ENCODE measurements around the gene WDR37. TPM values are rescaled to one million over a fixed set of nuclear protein-coding genes. Genes with fewer than 3 reads are reported as not detected.

Gene WDR37
- total and polyA plus RNA-seq, 12 donors, result 15.8 to 32.7 (median 23.3) TPM

DNA sequence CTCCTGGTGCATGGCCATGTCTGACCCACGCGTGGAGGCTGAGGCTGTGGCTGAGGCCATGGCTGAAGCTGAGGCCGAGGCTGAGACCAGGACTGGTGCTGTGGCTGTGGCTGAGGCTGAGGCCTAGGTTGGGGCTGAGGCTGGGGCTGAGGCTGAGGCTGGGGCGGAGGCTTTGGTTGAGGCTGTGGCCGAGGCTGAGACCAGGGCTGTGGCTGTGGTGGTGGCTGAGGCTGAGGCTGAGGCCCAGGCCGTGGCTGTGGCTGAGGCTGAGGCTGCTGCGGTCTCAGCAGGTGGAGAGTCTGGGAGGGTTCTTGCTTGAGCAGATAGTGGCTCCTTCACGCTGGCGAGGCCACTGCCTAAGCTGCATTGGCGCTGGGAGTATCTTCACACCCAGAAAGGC lies 76.4 kb downstream of the WDR37 start:
- Histone ChIP-seq H3K27me3 (no peaks in the 10 kb centered on the region), H3K36me3 (replicated peaks in 1 of 2) (peaks cover 0 to 30% of the 10 kb centered on the region in 2 donors), H3K9me3 (replicated peaks in 1 of 3) (no peaks in the 10 kb centered on the region), H3K4me3 (no peak overlapping the region), H3K4me1 (replicated peaks in 1 of 2) (no peaks in the 10 kb centered on the region), H3K27ac (no peak overlapping the region)
- DNase-seq, result no peak
- TF ChIP-seq, protein P1, sequence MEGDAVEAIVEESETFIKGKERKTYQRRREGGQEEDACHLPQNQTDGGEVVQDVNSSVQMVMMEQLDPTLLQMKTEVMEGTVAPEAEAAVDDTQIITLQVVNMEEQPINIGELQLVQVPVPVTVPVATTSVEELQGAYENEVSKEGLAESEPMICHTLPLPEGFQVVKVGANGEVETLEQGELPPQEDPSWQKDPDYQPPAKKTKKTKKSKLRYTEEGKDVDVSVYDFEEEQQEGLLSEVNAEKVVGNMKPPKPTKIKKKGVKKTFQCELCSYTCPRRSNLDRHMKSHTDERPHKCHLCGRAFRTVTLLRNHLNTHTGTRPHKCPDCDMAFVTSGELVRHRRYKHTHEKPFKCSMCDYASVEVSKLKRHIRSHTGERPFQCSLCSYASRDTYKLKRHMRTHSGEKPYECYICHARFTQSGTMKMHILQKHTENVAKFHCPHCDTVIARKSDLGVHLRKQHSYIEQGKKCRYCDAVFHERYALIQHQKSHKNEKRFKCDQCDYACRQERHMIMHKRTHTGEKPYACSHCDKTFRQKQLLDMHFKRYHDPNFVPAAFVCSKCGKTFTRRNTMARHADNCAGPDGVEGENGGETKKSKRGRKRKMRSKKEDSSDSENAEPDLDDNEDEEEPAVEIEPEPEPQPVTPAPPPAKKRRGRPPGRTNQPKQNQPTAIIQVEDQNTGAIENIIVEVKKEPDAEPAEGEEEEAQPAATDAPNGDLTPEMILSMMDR (IDR thresholded peaks at IDR 0.05), result no peak
- TF ChIP-seq POLR2A (IDR thresholded peaks at IDR 0.05), result no peak
- intact Hi-C loops (cut with DNase I), result no loop called here
- WGBS, 4 donors, result 82 to 89% (median 84%) methylated on average over 9 to 10 of the region's 10 CpGs

DNA sequence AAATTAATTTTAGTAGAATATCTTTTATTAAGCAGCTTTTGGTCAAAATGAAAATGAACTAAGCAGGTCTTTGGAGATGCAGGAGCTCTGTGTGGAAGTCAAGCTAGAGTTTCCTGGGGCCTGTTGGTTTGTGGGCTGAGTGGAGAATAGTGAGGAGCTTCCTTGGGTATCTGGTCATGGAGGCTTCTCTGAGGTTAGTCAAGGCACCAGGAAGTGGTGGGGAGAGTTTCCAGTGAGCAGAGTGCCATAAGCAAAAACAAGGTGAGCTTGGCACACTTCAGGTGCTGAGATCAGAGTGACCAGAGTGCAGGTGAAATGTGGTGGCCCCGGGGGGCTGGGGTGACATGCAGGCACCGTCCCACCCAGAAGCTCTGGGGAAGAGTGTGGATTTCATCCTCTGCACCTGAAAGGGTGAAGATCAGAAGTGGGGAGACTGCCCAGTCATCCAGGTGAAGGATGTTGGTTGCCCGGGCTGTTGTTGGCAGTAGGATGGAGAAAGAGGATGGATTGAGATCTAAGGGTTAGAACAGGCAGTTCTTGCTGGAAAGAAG lies 77.4 kb downstream of the WDR37 start:
- Histone ChIP-seq H3K9me3 (replicated peaks in 1 of 3) (peaks cover 0 to 3% (median 0%) of the 10 kb centered on the region in 3 donors), H3K4me1 (replicated peaks in 1 of 2) (no peaks in the 10 kb centered on the region), H3K36me3 (replicated peaks in 1 of 2) (peaks cover 0 to 29% of the 10 kb centered on the region in 2 donors), H3K27me3 (no peaks in the 10 kb centered on the region), H3K27ac (no peak overlapping the region), H3K4me3 (no peak overlapping the region)
- 94 to 100% (median 98%) methylated on average over 3 of the region's 3 CpGs for WGBS, 4 donors
- intact Hi-C loops (cut with DNase I), result no loop called here
- no peak for DNase-seq
- no peak for TF ChIP-seq POLR2A (IDR thresholded peaks at IDR 0.05)
- TF ChIP-seq, protein P1 (IDR thresholded peaks at IDR 0.05), result no peak

DNA sequence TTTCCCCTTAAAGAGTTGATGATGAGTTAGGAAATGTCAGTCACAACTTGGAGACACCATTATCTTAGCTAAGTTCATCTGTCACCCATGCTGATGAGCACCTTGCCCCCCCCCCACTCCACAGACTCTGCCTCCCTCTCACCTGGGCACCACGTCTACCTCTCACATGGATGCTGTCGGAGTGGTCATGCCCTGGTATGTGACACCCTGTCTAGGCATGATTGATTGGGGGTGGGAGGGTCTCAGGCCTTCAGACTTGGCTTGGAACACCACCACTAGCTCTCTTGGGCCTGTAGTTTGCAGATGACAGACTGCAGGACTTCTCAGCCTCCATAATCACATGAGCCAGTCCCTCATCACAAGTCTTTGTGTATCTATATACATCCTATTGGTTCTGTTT lies 78.0 kb downstream of the WDR37 start:
- no peaks in the 10 kb centered on the region for H3K27me3 ChIP-seq
- H3K36me3 ChIP-seq (replicated peaks in 1 of 2), result peaks cover 0 to 23% of the 10 kb centered on the region in 2 donors
- WGBS, 4 donors, result 56 to 75% (median 71%) methylated on average over 2 of the region's 2 CpGs
- TF ChIP-seq, protein P1 (IDR thresholded peaks at IDR 0.05), result no peak
- no peak for TF ChIP-seq POLR2A (IDR thresholded peaks at IDR 0.05)
- H3K4me1 ChIP-seq (replicated peaks in 1 of 2), result no peaks in the 10 kb centered on the region
- intact Hi-C loops (cut with DNase I), result no loop called here
- DNase-seq, result no peak
- no peak overlapping the region for H3K27ac ChIP-seq
- H3K4me3 ChIP-seq, result no peak overlapping the region
- H3K9me3 ChIP-seq (replicated peaks in 1 of 3), result peaks cover 0 to 5% (median 0%) of the 10 kb centered on the region in 3 donors

DNA sequence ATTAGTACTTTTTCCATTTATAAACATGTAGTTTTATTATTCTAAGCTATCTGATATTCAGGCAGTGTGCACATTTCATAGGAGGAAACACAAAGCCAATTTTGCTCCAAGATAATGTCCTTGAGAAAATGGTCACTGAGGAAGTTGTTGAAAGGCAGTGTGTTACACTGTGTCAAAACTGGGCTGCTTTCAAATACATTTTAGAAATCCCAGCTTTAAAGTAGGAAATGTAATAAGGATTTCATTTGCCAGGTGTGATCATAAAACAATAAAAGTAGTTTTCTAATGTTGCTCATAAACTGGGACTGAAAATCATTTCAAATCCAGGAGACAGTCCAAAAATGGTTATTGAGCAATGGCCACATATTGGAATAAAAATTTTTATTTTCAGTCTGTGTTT lies 80.1 kb downstream of the WDR37 start:
- intact Hi-C loops (cut with DNase I), result no loop called here
- Histone ChIP-seq H3K4me3 (no peak overlapping the region), H3K9me3 (replicated peaks in 1 of 3) (peaks cover 0 to 5% (median 0%) of the 10 kb centered on the region in 3 donors), H3K36me3 (replicated peaks in 1 of 2) (peaks cover 0 to 2% of the 10 kb centered on the region in 2 donors), H3K27me3 (no peaks in the 10 kb centered on the region), H3K27ac (no peak overlapping the region), H3K4me1 (replicated peaks in 1 of 2) (no peaks in the 10 kb centered on the region)
- TF ChIP-seq POLR2A (IDR thresholded peaks at IDR 0.05), result no peak
- TF ChIP-seq, protein P1 (IDR thresholded peaks at IDR 0.05), result no peak
- no peak for DNase-seq
